ENCODE measurements around the gene SPANXA1.
"Not testable (repeated sequence)": the region's sequence is repeated elsewhere in the genome, so short reads cannot be mapped to it uniquely, and the experiment has no call there.

Gene SPANXA1, protein sequence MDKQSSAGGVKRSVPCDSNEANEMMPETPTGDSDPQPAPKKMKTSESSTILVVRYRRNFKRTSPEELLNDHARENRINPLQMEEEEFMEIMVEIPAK

DNA sequence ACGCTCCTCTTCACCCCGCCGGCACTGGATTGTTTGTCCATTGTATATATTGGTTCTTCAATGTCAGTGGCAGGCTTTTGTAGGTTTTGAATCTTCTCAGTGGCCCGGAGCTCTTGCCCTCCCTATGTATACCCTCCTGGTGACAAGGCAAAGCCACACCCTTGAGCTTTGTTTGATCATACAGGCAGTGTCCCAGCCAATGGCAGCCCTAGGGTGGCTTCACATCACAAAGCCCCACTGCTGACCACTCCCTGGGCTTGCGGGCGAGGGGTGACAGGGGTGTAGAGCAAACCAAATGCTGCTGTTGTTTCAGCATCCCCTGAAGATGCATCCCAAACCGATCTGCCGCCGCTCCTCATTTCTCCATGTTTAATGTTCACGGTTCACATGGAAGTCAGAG, at the start of gene SPANXA1:
Gene SPANXA1 (minus strand): TSS at position 101 of the 400 bp plus-strand sequence. CDS start 60 bp downstream, at position 41.
- not testable (repeated sequence) for DNase-seq

DNA sequence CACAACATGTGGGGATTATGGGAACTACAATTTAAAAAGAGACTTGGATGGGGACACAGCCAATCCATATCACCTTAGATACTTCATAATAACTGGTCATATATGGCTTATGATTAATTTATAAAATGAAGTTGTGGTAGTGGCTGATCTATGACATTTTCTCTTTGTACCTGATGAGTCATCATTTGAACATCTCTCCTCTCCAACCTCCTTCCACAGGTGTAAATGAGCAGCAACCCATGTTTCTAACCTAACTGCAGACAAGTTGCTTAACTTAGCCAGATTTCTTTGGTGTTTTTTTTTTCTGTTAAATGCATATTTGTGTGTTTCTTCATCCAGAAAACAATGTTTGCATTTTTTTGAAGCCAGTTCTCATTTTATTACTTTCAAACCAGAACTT, 47.6 kb upstream of the SPANXA1 start:
- no peak for DNase-seq

DNA sequence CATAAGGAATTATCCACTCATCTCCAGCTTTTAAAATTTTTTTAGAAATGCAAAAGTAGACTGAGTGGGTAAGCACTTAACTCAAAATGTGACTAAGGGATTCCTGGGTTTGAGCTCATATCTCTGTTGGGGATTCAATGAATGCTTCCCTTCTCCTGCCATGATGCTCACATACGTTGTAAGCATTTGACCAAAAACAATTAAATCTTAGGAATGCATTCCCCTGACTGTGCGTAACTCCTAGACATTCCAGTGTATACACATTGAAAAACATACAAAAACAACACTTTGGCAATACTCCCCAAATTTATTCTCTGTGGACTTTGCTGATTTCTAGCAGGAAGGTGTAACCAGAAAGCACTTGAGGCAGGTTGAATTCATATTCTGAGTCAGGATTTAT, 34.8 kb upstream of the SPANXA1 start:
- DNase-seq: no peak

DNA sequence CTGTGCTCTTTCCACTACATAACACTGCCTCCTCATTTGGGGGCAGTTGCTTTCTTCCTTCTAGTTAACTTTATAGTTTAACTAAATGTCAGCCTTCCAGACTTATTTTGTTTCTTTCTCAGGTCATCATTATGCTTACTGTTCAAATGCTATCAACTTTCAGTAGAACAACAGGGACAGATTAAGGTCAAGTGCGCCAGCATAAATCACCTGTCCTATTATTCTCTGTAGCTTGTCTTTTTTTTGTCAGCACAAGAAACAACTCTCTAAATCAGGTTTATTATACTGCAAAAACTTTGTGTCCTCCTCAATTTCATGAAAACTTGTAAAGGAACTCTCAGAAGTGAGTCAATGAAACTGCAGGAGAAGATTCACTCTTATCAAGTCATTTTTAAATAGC, 24.6 kb upstream of the SPANXA1 start:
- no peak for DNase-seq

DNA sequence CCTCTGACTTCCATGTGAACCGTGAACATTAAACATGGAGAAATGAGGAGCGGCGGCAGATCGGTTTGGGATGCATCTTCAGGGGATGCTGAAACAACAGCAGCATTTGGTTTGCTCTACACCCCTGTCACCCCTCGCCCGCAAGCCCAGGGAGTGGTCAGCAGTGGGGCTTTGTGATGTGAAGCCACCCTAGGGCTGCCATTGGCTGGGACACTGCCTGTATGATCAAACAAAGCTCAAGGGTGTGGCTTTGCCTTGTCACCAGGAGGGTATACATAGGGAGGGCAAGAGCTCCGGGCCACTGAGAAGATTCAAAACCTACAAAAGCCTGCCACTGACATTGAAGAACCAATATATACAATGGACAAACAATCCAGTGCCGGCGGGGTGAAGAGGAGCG, 4.9 kb upstream of the SPANXA1 start, which contains the start of gene SPANXA2:
Gene SPANXA2 (plus strand): TSS at position 301 of the 400 bp plus-strand sequence. CDS start 60 bp downstream, at position 361.
- not testable (repeated sequence) for DNase-seq

DNA sequence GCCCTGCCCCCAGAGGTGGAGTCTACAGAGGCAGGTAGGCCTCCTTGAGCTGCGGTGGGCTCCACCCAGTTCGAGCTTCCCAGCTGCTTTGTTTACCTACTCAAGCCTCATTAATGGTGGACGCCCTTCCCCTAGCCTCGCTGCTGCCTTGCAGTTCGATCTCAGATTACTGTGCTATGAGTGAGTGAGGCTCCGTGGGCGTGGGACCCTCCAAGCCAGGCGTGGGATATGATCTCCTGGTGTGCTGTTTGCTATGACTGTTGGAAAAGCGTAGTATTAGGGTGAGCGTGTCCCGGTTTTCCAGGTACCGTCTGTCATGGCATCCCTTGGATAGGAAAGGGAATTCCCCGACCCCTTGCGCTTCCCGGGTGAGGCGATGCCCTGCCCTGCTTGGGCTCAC, 42.0 kb downstream of the SPANXA1 start:
- DNase-seq: not testable (repeated sequence)

Measured in activated CD8-positive, alpha-beta memory T cell treated with anti-CD3 and anti-CD28 coated beads for 24 hours (primary cell).